UCSD-AML1 (cell line): ENCODE data around the gene IFNAR1.

Experiments used
- DNase-seq: peaks from one replicate; lab custom pipeline; 2025; ENCODE audit not compliant: unreplicated experiment; lab: John Stamatoyannopoulos, UW

IFNAR1 gene

DNA sequence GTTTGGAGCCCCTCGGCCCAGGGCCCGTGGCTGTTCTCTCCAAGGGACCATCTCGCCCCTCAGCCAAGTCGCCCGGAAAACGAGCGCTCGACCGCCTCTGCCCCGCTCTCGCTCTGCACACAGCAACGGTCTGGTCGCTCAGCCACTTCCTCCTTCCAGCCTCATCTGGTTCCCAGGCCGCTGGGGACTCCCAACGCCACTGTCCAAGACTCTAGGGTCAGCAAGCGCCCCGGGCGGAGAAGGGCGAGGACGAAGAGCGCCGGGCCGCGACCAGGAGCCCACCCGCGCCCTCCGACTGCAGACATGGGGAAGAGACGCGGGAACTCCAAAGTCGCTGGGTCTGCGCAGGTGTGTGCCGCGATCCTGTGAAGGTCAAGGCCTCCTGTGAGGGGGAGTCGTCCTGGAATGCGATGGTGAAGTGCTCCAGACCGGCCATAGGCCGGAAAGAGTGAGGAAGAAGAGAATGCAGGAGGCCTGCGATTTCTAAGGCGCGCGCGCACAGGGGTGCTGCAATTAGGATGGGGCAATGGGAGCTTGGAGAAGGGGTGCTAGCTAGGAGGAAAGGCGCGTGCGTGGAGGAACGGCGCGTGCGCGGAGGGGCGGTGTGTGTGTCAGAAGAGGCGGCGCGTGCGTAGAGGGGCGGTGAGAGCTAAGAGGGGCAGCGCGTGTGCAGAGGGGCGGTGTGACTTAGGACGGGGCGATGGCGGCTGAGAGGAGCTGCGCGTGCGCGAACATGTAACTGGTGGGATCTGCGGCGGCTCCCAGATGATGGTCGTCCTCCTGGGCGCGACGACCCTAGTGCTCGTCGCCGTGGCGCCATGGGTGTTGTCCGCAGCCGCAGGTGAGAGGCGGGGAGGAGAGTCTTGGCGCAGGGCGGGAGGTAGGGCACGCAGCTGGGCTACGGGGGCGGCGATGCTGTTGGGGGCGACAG is at the start of gene IFNAR1:
Gene IFNAR1, plus strand, starts transcription at position 680 of the 931 bp plus-strand sequence. Its CDS starts 86 bp downstream, at position 766.
- DNase-seq: peak; percentile 99

DNA sequence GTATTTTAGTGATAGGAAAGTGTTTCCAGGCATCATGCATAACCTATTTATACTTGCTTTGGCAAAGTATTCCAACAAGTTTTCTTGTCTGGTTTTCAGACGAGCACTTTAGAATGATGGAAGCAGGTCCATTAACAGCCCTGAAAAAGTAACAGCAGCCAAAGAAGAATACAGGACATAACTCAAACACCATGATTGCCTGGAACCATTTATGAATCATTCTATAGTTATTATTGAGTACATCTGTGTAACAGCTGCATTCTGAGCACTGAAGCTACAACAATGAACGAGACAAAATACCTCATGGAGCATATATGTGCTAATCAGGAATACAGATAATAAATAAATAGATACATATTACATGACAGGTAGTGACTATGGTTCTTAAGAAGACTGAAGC is 46.0 kb upstream of the IFNAR1 start:
- no peak for DNase-seq

DNA sequence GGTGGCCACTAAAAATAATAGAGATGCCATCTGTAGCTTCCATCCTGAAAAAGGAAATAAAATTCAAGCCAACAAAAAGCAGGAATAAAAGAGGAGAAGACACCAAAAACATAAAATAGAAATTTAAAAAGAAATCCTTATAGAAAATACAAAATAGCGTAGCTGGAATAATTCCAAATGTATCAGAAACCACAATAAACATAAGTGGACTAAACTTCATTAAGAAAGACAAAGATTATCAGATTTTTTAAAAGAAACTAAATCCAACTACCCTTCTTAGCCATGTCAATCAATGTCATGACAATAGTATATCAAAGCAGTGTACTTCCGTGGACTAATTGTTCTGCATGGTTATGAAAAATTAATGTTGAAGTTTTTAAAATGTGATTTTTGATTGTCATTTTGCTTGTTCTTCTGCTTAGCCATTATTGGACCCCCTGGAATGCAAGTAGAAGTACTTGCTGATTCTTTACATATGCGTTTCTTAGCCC is 45.4 kb upstream of the IFNAR1 start:
- no peak for DNase-seq

DNA sequence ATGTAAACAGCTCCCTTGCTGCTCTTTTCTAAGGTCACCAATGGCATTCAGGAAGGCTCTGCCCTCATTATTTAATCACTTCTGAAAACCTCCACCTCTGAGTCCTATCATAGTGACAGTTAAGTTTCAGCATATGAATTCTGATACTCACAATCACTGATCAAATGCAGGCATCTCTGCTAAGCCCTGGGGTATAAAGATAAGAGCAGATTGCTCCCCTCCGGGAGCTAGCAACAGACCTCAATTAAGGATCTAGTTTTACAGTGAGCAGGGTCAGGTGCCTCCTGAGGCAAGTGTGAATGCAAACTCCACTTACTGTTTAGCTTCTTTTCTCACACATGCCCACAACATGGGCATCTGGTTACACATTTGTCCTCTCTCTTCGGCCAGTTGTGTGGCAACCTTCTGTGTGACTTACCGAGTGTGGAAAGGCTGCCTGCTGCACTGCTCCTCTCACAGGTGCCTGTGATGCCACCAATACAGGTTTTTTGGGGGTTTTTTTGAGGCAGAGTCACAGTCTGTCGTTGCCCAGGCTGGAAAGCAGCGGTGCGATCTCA is 43.6 kb upstream of the IFNAR1 start:
- no peak for DNase-seq

DNA sequence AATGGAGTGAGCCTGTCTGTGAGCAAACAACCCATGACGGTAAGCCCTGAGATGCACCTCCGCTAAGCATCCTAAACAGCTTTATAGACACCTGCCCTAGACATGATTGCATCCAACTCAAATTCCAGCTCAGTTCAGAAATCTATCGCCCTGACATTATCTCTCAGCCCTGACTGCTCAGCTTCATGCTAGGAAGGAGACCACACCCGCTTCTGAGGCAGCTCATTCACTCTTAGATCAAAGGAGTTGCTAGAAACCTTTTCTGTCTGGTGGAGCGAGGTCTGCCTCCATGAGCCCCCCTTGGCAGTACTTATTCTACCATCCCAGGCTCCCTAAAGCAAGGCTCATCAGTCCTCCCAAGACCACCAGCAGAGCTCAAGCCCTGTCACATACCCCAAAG is 41.6 kb upstream of the IFNAR1 start:
- no peak for DNase-seq

DNA sequence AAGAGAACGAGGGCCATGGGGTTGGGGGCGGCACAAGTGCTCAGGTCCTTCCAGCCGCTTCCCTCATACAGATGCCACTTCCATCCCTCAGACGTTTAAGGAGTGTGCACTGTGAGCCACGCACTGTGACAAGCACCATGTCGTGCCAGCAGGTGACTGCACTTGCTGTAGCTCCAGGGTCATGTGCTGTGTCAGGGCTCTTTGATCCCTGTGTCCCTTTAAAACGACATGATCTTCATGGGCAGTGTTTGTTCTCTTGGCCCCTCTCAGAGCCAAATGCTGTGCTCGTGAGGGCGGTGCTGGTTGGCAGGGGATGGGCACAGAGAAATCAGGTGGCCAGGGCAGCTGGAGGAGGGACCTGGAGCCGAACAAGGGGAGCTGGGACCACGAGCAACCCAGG is 38.7 kb upstream of the IFNAR1 start:
- no peak for DNase-seq

DNA sequence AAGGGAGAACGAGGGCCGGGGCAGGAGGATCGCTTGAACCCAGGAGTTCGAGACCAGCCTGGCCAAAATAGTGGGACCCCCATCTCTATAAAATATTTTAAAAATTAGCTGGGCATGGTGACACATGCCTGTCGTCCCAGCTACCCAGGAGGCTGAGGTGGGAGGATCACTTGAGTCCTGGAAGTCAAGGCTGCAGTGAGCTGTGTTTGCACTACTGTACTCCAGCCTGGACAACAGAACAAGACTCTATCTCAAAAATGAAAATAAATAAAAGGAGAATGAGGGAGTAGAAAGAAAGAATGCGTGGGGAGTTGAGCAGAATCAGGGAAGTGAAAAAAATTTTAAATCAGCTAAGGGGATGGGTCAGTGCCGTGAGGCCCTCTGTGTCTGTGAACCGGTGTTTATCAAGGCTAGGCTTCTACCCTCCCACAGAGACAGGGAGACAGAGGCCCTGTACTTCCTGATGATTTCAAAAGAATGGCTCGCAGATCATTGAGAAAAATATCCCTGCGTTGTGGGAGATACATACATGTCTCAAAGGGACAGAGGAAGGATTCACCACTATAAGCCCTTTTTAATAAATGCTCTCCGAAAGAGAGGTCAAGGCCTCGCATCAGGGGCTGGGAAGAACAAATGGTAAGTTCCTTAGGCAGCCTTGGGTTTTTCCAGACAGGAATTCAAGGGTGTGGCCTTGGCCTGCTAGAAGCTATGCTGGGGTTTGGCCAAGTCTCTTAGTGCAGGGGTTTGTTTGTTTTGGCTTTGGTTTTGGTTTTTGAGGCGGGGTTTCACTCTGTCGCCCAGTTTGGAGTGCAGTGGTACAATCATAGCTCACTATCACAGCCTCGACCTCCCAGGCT is 37.9 kb upstream of the IFNAR1 start:
- DNase-seq: no peak

DNA sequence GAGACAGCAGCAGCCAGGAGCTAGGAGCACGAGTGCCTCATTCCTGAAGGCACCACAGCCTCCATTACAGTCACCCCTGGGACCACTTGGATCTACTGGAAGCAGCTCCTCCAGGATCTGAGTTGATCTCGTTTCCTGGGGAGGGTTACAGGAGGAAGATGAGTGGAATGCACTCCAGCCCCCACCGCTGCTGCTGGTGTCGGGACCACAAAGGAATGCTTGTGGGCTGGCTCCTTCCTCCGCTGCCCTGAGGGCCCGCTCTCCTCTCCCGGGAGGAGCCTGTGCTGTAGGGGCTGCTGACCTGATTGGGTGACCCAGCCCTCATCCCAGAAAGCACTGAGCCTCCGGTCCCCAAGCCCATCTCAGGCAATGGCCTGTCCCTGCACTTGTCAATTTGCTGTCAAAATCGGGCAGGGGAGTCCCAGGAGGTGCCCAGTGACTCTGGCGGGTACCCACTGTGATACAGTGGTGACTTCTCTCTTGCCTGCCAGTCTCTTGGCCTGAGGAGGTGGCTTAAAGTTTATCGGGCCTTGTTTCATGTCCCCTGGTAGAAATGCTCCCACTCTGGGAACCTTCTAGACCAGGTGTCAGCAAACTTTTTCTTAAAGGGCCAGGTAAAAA is 35.5 kb upstream of the IFNAR1 start:
- no peak for DNase-seq

DNA sequence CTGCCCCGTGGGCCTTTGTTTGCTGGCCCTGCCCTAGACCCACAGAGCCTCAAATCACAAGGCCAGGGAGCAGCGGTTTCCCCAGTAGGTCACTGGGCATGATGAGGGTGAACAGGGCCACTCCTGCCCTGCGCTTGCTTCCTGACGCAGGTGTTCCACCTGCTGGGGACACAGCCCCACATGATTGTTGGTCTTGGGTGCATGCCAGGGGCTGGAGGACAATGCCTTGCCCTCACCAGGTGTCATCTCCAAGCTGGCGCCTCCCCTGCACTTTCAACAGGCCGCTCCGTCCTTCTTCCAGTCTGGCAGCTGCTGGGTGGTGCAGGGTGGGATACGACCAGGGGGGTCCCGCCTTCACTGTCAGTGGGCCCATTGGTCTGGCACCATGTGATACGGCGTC is 34.3 kb upstream of the IFNAR1 start:
- DNase-seq: no peak

DNA sequence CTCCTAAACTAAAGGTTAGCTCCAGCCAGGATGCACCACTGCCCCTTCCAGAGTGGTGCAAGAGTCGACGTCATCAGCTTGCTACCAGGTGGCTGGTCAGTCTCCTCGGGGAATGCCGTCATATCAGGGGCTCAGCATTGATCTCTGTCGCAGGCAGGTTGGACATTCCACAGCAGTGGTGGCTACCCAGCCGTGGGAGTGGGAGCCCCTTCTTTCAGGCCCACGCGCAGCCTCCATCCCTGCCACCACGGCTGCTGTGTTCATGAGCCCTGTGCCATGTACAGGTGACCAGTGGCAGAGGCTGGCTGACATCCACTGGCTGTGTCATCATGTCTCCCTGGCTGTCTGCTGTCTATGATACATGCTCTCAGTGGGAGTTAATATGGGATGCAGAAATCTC is 33.1 kb upstream of the IFNAR1 start:
- DNase-seq: no peak

DNA sequence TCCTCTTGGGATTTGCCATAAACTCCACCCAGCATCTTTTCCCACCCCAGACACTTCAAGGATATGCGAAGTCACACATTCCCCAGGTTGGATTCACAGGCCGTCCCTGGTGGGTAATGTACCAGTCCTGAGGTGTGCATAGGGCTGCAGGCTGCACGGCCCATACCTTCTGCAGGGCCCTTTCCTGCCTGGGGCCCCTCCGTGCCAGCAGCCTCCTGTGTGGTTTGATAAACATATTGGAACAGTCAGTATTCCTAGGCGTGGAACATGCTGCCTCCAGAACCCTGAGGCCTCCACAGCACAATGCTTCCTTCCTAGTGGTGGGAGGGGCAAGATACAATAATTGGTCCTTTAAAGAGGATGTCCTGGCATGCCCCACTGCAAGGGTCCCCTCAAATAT is 32.0 kb upstream of the IFNAR1 start:
- DNase-seq: no peak

DNA sequence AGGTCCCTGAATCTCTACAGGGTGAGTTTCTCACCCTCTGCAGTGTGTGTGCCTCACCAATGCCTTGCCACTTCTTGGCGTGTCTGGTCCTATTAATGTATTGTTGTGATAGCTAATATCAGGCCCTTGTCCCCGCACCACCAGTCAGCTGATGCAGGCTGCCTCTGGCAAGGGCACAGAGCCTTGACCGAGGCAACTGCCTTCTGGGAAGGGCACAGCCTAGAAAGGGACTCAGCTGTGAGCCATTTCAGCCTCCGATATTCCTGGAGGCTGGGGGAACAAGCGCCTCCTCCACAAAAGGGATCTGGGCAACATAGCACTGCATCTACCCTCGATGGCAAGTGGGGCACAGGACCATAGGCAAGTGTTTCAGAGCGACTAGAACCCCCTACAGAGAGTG is 31.6 kb upstream of the IFNAR1 start:
- no peak for DNase-seq

DNA sequence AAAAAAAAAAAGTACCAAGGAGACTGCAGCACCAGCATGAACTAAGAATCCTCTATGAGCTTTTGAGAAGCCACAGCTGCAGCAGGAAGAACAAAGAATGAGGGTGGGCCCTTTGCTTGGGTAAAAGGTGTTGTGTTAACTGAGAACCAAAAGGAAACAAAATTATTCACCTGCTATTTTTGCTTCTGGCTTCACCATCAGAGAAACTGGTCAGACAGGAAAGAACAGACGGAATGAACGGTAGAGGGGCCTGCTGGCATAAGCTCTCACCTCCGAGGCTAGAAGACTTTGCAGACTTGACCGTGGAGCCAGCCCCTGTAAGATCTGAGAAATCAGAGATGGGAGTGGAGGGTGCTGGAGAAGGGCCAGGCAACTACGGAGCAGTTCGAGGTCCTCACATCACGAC is 31.0 kb upstream of the IFNAR1 start:
- DNase-seq: no peak

DNA sequence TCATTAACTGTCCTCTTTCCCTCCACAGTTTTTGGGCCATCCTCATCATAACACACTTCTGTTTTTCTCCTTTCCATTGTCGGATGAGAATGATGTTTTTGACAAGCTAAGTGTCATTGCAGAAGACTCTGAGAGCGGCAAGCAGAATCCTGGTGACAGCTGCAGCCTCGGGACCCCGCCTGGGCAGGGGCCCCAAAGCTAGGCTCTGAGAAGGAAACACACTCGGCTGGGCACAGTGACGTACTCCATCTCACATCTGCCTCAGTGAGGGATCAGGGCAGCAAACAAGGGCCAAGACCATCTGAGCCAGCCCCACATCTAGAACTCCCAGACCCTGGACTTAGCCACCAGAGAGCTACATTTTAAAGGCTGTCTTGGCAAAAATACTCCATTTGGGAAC is 28.6 kb upstream of the IFNAR1 start:
- DNase-seq: no peak

DNA sequence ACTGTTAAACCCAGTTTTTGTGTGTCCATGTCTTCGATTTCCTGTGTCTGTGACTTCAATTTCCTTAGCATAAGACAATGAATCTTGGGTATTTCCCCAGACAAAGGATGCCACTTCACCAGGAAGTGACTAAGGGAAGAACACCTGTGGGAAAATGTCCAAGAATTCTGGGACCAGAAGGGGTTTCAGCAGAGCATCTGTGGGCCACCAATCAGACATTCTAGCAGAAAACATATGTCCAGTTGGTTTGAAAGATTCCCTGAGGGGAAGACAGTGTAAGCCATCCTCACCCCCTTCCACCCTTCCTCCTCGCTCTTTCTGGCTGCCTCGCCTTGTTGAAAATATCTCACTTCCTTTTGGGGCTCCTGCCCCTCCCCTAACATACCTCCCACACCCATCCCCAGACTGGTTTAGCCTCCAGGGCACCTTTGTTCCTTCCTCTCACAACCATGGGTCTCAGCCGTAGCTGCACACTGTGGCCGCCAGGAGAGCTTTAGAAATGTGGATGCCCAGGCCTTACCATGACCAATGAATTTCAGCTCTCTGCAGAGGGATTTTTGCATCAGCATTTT is 25.5 kb upstream of the IFNAR1 start:
- peak; percentile 25 for DNase-seq

DNA sequence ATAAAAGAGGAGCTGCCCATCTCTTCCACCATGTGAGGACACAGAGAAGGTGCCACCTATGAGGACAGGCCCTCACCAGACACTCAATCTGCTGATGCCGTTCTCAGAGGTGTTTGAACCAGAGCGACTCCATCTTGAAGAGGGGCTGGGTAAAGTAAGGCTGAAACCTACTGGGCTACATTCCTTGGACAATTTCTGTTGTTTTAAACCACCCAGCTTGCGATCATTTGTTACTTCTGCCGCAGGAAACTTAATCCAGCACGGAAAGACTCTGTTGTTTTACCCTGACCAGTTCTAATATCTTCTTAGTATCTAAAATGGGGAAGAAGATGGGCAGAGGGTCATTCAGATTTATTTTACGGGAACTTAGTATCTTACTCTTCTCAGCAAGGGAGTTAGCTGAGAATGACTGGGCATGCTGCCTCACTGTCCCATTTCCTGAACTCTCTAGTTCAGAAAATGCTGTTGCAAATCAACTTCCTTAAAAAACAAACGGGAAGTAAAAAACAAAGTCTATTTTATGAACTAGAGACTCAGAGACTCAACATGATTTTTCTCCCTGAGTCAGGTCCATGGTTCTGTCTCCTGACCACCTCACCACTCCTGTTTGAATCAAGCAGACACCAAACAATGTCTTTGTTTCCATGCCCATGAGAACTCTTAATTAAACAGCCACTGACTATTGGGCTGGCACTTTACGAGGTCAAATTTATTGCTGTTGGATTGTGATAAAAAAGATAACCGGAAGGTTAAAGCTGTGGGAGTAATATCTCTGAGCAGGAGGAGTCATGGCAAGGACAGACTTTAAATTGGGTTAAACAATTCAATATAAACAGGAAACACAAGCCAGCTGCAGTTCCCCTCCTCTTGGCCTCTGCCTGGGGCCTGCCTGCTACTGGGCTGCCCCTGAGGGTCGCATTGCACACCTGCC is 23.8 kb upstream of the IFNAR1 start:
- no peak for DNase-seq

DNA sequence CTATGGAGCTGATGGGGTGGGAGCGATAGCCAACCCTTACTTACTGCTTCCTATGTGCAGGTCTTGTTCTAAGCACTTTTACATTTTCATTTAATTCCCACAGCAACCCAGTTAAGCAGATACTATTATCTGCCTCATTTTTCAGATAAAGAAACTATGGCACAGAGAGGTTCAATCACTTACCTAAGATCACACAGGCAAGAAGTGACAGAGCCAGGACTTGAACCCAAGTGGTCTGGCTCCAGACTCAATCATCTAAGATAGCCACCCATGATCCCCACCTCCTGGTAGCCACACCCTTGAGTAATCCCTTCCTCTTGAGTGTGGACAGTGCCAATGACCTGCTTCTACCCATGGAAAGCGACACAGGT is 23.2 kb upstream of the IFNAR1 start:
- DNase-seq: no peak

DNA sequence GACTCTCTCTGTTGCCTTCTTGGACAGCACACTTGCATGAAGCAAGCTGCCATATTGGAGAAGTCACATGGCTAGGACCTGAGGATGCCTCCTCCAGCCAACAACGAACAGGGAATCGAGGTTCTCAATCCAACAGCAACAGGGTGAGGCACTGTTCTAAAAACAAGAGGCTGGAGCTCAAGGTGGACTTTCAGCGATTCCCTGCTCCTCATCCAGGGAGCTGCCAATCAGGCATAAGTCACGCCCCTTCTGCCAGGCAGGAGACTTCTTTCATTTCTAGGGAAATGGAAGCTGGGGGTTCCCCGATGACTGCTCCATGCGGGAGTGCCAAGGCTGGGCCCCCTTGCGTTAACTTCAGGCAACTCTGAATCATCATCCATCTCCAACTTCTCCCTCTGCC is 22.7 kb upstream of the IFNAR1 start:
- no peak for DNase-seq

DNA sequence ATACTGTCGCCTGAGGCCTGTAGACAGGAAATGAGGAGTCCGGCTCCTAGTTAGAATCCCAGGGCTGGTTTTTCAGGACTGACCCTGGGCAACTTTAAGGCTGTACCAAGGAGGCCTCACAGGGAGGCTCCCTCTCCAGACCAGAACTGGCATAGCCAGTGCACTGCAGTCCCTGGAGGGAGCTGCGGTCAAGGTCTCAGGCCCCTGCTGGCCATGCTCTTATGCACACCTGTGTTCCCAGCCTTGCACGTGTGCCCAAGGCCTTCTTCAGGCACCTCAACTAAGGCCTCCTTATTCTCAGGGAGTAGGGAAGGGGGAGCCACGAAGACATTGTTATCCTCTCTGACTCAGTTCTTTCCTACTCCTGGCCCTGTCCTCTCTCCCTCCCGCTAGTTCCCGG is 22.0 kb upstream of the IFNAR1 start:
- no peak for DNase-seq

DNA sequence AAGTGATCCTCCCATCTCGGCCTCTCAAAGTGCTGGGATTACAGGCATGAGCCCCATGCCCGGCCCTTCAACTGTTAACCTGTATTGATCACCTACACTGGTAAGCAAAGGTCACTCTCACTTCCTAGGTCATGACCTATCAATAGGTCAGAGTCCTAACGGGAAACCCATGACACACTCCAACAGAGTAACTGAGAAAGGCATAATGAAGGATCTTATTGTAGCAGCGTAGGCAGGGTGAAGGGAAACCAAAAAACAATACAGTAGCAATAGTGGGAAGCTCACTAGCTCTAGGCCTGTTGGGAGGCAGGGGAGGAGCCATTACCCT is 19.5 kb upstream of the IFNAR1 start:
- DNase-seq: no peak
